ENCODE data around the gene LYPD4.

LYPD4 gene

DNA sequence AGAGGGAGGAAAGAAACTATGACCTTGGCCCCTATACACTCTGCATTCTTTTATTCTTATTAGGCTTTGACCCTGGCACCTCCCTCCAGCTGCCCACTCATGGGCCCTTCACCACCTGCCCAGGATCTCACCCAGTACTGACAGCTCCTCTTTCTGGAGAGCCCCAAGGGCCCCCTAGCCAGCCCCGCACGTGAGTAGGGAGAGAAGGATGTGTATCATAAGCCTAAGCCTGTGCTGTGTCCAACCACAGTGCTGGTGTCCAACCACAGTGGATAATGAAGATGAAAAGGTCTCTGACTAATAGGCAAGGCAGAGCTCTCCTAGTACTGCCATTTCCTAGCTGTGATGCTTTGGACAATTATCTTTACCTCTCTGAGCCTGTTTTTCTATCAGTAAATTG lies 4.6 kb upstream of the LYPD4 start:
- FAIRE-seq, result no peak

DNA sequence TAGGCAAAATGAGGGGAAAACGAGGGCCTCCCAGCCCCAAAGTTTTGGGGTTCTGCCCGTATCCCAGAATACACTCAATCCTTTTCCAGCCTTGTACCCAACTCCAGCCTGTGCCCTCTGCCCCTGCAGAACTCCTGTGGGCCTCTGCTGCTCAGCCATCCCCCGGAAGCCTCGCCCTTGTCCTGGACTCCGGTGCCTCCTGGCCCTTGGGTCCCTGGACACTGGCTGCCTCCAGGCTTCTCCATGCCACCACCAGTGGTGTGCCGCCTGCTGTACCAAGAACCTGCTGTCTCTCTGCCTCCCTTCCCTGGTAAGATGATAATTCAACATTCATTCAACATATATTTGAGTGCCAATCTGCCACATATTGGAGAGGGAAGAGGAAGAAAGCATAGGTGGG lies 4.2 kb upstream of the LYPD4 start:
- FAIRE-seq, result no peak

DNA sequence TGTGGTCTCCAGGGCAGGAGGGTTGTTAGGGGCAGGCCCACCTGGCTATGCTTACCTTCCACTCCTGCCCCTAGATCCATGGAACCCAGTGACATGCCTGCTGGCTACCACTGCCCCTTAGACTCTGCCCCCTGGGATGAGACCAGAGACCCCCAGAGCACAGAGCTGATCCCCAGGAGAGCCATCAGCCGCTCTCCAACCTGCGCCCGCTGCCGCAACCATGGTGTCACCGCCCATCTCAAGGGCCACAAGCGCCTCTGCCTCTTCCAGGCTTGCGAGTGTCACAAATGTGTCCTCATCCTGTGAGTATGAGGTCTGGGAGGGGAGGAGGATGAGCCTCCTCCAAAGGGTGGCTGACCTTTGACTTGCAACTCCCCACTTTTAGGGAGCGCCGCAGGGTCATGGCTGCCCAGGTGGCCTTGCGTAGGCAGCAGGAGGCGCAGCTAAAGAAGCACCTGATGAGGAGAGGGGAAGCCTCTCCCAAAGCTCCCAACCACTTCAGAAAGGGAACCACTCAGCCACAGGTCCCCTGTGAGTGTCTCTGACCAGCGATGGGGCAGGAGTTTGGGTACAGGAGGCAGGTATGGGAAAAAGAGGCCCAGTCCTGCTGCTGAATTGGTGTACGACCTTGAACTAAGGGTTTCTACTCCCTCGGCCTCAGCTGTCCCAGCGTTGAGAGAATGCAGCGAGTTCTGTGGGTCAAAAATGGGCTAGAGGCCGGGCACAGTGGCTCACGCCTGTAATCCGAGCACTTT lies 3.0 kb upstream of the LYPD4 start:
- FAIRE-seq, result no peak

DNA sequence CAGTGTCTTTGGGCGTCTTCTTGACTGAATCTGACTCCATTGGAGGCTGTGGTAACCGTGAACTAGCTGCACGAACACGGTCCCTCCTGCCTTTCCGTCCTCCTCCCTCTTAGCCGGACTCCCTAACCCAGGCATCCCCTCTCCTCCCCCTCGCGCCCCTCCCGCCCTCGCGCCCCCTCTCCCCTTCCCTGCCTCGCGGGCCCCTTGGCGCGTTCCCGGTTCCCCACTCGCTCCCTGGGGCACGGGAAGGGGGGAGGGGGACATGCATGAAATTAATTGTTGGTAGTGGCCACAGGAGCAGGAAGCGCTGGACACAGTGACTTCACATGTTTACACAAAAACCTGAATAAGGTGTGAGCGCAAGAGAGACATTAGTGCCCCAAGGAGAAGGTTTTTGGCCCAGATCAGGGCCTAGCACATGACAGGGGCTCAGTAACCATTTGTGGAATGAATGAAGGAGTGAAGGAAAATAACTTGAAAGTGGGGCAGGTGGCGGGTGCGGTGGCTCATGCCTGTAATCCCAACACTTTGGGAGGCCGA lies 638 bp upstream of the LYPD4 start:
- FAIRE-seq, result no peak

GRCh38 chr19:41845001-41845050 lies 343 bp upstream of the LYPD4 start, which contains the start of gene DMRTC2:
TSS of gene DMRTC2 (plus strand) at chr19:41845042. CDS start at chr19:41847429, 2,387 bp downstream.
- FAIRE-seq, result no peak

DNA sequence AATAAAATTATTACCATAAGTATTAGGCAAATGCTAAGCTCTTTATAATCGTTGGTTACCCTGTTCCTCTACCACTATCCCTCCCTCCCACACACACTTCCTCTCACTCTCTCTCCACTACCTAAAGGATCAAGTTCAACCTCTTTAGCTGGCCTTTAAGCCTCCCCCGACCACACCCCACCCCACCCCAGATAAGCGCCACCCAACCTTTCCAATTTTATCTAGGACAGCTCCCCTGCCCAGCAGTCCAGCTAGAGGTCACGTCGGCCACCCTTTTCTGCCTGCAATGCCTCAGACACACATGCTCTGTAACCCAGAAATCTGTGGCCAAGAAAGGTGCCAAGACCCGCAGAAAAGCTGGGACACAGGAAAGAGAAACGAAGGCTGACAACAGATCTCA lies 1.1 kb downstream of the LYPD4 start:
- FAIRE-seq, result no peak

- no peak for FAIRE-seq
Measured at GRCh38 chr19:41839211-41839610, 5.3 kb downstream of the LYPD4 start.

DNA sequence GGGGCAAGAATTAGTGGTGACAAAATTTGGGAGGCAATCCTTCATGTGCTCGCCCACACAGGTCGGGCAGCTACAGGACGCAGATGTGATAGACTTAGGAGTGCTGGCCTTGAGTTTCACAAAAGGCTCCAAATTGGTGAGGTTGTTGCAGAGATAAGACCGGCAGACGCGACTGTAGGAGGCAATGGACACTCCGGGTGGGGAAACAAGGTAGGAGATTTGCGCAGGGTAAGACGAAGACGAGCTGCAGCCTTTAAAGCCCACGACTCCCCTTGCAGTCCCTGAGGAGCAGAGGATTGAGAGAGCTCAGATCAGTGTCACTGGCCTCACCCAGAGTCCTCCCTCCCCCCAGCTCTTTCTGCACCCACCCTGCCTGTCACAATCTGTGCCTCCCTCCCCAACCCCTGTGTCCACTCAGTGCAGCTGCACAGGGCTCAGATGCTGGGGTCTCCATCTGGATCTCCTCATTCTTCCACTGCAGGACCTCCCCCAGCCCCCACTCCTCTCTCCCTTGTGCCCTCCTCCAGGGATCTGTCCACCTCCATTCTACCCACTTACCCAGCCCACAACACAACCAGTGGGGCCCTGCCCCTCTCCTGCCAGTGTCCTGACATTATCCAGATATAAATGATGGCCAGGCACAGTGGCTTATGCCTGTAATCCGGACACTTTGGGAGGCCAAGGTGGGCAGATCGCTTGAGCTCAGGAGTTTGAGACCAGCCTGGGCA lies 6.3 kb downstream of the LYPD4 start:
- FAIRE-seq, result no peak

DNA sequence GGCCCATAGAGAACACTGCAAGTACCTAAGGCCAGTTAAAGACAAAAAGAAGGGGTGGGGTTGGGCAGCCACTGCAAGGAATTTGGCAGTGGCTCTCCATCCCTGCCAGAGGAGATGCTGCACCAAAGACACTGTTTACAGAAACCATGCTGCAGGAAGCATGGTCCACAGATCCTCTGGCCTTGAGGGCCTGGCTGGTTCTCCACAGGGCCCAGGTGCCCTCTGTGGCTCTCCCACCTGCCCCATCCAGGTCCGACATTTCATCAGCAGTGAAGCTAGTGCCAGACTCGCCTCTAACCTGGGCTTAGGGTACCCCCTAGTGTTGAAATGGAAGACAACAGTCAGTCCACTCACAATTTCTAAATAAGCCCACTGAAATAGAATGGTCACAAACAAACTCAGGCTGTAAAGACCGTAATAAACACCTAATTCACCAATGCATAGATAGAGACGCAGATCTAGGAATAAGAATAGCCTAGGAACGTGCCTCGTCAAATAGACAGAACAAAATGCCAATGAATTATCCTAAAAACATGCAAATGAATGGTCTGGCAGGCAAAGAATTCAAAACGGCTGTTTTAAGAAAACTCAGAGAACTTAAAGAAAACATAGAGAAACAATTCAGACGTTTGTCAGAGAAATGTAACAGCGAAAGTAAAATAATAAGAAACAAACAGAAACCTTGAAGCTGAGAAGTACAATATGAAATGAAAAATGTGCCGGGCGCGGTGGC lies 23.3 kb downstream of the LYPD4 start:
- no peak for FAIRE-seq

DNA sequence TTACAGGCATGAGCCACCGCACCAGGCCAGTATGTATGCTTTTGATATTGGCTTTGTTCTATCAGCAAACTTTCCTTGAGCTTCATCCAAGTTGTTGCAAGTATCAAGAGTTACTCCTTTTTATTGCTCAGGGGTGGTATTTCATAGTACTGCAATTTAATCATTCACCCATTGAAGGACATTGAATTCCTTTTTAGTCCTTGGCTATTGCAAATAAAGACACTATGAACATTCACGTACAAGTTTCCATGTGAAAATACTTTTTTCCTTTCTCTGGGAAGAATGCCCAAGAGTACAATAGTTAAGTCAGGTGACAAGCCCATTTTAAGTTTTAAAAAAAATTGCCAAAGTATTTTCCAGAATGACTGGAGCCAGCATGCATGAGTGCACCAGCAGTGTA lies 27.7 kb downstream of the LYPD4 start:
- no peak for FAIRE-seq

DNA sequence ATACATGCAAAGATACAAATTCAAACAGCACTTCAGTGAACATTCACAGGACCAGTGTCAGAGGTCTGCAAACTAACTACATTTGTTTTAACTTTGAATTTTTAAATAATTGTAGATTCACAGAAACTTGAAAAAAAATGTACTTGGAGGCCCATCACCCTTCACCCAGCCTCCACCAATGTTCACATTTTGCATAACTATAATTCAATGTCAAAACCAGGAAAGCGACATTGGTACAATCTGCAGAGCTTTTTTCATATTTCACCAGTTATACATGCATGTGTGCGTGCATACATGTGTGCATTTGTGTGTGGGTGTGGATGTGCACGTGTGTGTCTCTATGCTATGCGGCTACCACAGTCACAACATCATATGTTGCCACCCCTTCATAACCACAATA lies 29.2 kb downstream of the LYPD4 start:
- FAIRE-seq, result no peak

- FAIRE-seq, result no peak
Measured at GRCh38 chr19:41813911-41814310, 30.6 kb downstream of the LYPD4 start.

- no peak for FAIRE-seq
Measured at GRCh38 chr19:41811981-41812380, 32.5 kb downstream of the LYPD4 start.

GRCh38 chr19:41811036-41811435 lies 33.4 kb downstream of the LYPD4 start:
- no peak for FAIRE-seq

DNA sequence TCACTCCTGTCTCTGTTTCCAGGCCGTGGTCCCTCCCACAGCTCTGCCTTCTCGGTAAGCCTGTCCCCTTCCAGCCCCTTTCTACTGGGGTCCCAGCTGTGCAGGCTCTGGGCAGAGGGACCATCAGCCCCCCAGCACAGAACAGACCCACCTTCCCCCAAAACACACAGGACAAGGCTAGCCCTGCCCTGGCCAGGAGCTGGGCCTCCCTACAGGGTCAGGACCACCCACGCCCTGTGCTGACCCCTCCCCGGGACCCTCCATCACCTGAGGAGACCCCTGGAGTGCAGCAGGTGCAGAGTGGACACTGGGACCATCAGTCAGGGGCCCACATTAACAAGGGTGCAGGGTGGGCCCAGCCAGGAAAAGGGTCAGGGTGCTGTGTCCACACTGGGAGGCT lies 34.2 kb downstream of the LYPD4 start:
- no peak for FAIRE-seq

DNA sequence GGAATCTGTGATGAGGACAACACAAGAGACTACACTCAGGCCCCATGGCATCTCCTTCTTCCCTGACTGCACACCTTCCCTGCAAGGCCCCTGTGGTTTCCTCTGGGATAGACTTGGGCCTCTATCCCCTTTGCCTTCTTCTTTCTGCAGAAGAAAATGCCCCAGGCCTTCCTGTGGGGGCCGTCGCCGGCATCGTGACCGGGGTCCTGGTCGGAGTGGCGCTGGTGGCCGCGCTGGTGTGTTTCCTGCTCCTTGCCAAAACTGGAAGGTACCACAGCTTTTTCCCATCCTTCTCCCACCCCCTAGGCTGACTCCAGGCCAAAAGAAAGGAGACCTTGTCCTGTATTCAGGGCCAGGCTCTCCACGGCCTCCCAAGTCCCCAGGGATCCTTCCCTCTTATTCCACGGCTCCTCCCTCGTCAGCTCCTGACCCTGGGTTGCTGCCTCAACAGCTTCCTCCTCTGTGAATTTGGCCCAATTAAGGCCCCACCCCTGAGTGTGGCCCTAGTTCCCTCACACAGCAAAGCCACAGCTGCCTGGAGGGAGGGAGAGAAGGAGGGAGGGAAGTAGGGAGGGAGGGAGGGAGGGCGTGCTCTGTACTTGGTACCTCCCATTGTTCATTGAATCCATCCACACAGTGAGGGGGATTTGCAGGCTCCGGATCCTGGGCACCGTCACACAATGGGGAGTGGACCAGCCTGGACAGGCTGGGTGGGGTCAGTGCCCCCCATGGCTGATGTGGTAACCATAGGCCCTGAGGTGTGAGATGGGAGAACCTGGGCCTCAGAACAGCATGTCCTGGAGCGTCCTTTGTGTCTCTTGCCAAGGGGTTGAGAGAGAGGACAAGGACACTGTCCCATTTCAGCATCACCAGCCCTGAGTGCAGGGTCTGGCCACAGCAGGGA lies 35.6 kb downstream of the LYPD4 start:
- FAIRE-seq, result no peak

- no peak for FAIRE-seq
Measured at GRCh38 chr19:41807176-41807575, 37.3 kb downstream of the LYPD4 start.

GRCh38 chr19:41804336-41804735 lies 40.1 kb downstream of the LYPD4 start:
- no peak for FAIRE-seq

GRCh38 chr19:41802770-41803169 lies 41.7 kb downstream of the LYPD4 start:
- FAIRE-seq, result no peak

GRCh38 chr19:41801792-41802211 lies 42.7 kb downstream of the LYPD4 start:
- no peak for FAIRE-seq

DNA sequence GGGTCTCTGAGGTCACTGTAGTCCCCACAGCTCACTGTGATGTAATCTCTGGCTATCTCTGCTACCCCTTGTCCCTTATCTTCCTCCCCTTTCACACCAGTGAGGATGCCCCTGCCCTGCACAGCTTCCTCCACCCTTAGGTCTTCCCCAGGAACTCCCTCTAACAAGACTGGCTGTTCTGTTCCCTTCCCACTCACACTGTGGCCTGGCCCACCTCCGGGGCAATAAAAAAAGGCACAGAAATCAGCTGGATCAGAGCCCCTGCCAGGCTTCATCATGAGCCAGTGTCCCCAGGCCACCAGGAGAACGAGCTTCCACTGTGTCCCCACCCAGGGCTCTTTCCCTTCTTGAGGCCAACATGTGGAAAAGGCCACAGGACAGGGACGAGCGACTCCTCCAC lies 43.5 kb downstream of the LYPD4 start:
- no peak for FAIRE-seq

DNA sequence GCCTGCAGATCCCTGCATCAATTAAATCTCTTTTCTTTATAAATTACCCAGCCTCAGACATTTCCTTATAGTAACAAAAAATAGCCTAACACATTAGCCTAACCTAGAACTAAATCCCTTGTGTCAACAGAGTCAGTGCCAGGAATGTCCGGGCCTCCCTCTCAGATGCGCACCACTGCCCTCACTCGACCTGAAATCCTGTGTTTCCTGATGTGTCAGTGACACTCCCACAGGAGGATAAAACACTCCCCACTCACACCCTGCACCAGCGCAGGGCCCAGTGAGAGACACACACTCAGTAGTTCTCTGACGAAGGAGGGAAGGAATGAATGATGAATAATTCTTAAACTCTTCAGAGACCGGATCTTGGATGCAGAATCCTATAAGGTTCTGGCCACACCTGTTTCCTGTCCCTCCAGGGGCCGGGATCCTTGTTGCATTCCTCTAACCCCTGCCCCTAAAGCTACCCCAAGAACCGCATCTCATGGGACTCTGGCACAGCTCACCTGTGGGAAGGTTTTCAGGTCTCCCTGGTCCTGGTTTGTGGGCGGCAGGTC lies 45.0 kb downstream of the LYPD4 start:
- no peak for FAIRE-seq

GRCh38 chr19:41796901-41797300 lies 47.6 kb downstream of the LYPD4 start:
- no peak for FAIRE-seq

All from TTC549 (cell line).